Esophagus squamous epithelium (tissue), 5 donors: ENCODE results near the gene FAHD2A. TPM values are rescaled to one million over a fixed set of nuclear protein-coding genes. Genes with fewer than 3 reads are reported as not detected.

Experiments
- DNase-seq: peaks from one replicate; lab custom pipeline; 2025; lab: John Stamatoyannopoulos, UW
- H3K27ac ChIP-seq, 4 donors: fragments of 200-600 bp; sonication (generic); one replicate each; pipeline ENCODE4 v1.5.1; 2016 to 2019; ENCODE audit warnings: mild to moderate bottlenecking in 1 of 4
- H3K27me3 ChIP-seq, 4 donors: fragments of 200-600 bp; sonication (generic); 1 replicate in 3 of 4; 2 replicates in 1 of 4; pipeline versions ENCODE4 v1.5.1 to v1.6.0; 2017 to 2021; ENCODE audit warnings: antibody characterized with exemption in 1 of 4
- H3K36me3 ChIP-seq, 3 donors: fragments of 200-600 bp; sonication (generic); one replicate each; pipeline ENCODE4 v1.5.1; 2016 to 2019
- H3K4me1 ChIP-seq, 3 donors: fragments of 200-600 bp; sonication (generic); one replicate each; pipeline ENCODE4 v1.5.1; 2017 to 2019
- H3K4me3 ChIP-seq, 4 donors: fragments of 200-600 bp; sonication (generic); 1 replicate in 3 of 4; 2 replicates in 1 of 4; pipeline ENCODE4 v1.5.1; 2016 to 2019; ENCODE audit warnings: mild to moderate bottlenecking in 2 of 4, moderate library complexity in 1 of 4
- H3K9me3 ChIP-seq, 3 donors: fragments of 200-600 bp; sonication (generic); one replicate each; pipeline ENCODE4 v1.5.1; 2016 to 2019
- POLR2A ChIP-seq, 4 donors: fragments of 450-650 bp; IDR thresholded peaks; one replicate each; pipeline ENCODE4 v1.6.1; 2017; ENCODE audit warnings: antibody characterized with exemption in 4 of 4, mild to moderate bottlenecking in 4 of 4, moderate library complexity in 3 of 4
- WGBS, 2 donors: methylation state at CpG; one replicate each; pipeline ENCODE4 v1.1.5; 2018; 5-methylcytosine and 5-hydroxymethylcytosine counted together
- intact Hi-C: fragments of 100-400 bp; cut with DNase I; formaldehyde crosslinking; loops from one replicate; pipeline ENCODE4 v1.15.0; 2022
- total RNA-seq, 4 donors: library from RNA; depleted of rRNA; stranded (reverse); fragments of >200 nt; gene quantifications; one replicate each; pipeline ENCODE4 v1.1.0, GENCODE V29; 2016
- TF ChIP-seq, protein P1 (sequence below), 6 experiments: fragments of 450-650 bp in 4 of 6; fragments of 200-600 bp in 2 of 6; sonication (generic) in 2 of 6; IDR thresholded peaks; one replicate each; pipeline ENCODE4 v1.5.1; 2016 to 2019; ENCODE audit warnings: antibody characterized with exemption in 6 of 6, mild to moderate bottlenecking in 4 of 6, moderate library complexity in 4 of 6
- donor health status: DM: yes; HTN: yes; CAD: no.

The FAHD2A gene
- total RNA-seq, 4 donors from 2014 or later = 8.1 to 18.1 (median 13.7) TPM

DNA sequence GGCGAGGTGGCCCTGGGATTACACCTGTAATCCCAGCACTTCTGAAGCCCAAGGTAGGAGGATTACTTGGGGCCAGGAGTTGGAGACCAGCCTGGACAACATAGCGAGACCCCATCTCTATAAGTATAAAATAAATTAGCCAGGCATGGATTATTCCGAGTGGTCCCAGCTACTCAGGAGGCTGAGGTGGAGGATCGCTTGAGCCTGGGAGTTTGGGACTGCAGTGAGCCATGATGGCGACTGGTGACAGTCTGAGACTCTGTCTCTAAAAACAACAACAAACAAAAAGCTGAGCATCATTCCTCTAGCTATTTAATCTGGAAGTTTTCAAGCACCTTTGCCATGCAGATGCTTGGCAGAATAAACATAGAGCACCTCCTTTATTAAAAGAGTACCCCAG, 21.8 kb upstream of the FAHD2A start:
- Histone ChIP-seq H3K4me1 (peaks cover 6 to 21% (median 10%) of the 10 kb centered on the region in 3 donors), H3K27ac (no peak overlapping the region), H3K4me3 (no peak overlapping the region), H3K27me3 (no peaks in the 10 kb centered on the region), H3K9me3 (no peaks in the 10 kb centered on the region), H3K36me3 (peaks cover 0 to 10% (median 0%) of the 10 kb centered on the region in 3 donors)
- 77 to 82% methylated on average over 5 of the region's 5 CpGs for WGBS, 2 donors
- DNase-seq = no peak
- TF ChIP-seq, protein P1, sequence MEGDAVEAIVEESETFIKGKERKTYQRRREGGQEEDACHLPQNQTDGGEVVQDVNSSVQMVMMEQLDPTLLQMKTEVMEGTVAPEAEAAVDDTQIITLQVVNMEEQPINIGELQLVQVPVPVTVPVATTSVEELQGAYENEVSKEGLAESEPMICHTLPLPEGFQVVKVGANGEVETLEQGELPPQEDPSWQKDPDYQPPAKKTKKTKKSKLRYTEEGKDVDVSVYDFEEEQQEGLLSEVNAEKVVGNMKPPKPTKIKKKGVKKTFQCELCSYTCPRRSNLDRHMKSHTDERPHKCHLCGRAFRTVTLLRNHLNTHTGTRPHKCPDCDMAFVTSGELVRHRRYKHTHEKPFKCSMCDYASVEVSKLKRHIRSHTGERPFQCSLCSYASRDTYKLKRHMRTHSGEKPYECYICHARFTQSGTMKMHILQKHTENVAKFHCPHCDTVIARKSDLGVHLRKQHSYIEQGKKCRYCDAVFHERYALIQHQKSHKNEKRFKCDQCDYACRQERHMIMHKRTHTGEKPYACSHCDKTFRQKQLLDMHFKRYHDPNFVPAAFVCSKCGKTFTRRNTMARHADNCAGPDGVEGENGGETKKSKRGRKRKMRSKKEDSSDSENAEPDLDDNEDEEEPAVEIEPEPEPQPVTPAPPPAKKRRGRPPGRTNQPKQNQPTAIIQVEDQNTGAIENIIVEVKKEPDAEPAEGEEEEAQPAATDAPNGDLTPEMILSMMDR (IDR thresholded peaks at IDR 0.05) = no peak
- no peak for TF ChIP-seq POLR2A (IDR thresholded peaks at IDR 0.05)
- intact Hi-C loops = no loop called here

DNA sequence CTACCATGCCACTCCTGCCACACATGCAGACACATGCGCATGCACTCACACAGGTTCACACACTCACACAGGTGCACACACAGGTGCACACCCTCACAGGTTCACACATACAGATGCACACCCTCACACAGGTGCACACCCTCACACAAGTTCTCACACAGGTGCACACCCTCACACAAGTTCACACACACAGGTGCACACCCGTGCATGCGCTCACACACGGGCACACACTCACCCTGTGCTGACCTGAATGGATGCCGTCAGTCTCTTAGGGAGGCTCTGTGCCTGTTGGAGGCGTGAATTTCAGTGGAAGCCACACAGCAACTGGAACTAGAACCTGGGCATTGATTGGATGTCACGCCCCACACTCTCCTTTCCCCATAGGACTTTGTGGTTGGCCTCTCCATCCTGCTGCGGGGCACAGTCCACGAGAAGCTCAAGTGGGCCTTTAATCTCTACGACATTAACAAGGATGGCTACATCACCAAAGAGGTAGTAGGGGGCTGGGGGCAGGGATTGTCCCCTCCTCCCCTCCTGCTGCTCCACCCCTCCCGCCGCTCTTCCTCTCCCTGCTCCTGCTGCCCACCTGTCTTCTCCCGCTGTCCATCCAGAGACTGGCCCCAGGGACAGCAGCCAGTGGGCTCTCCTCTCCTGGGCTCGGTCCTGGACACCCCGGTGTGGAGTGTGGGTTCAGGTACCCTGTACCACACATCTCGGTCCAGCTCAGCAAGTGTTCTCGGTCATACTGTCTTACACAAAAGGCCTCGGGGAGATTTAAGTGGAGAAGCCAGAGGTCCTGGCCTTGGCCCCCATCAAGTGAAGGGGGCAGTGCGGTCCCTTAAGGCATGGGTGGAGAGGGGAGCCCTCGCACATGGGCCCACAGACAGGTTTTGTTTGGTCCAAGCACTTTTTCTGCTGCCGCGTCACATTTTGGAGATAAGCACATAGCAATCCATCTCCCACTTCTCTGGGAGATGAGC, 21.0 kb upstream of the FAHD2A start:
- Histone ChIP-seq H3K4me3 (no peak overlapping the region), H3K4me1 (peaks cover 6 to 29% (median 10%) of the 10 kb centered on the region in 3 donors), H3K27me3 (no peaks in the 10 kb centered on the region), H3K9me3 (no peaks in the 10 kb centered on the region), H3K27ac (no peak overlapping the region), H3K36me3 (peaks cover 0 to 9% (median 0%) of the 10 kb centered on the region in 3 donors)
- no peak for DNase-seq
- WGBS, 2 donors = 81 to 83% methylated on average over 14 to 22 of the region's 22 CpGs
- TF ChIP-seq, protein P1 (IDR thresholded peaks at IDR 0.05) = no peak
- no peak for TF ChIP-seq POLR2A (IDR thresholded peaks at IDR 0.05)
- intact Hi-C loops = no loop called here

DNA sequence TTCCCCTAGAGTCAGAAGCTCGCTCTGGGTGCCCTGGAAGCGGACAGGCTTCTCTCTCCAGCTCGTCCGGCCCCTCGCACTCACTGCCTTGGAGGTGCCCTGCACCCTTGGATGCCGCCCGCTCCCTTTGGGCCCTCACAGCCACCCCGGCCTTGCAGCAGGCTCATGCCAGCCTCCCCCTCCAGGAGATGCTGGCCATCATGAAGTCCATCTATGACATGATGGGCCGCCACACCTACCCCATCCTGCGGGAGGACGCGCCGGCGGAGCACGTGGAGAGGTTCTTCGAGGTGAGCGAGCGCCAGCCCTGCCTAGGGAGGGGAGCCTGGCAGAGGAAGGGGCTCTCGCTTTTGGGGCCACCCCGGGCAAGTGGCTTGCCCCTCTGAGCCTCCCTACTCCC, 20.3 kb upstream of the FAHD2A start:
- Histone ChIP-seq H3K36me3 (peaks cover 0 to 2% (median 0%) of the 10 kb centered on the region in 3 donors), H3K27me3 (no peaks in the 10 kb centered on the region), H3K4me3 (no peak overlapping the region), H3K4me1 (peaks cover 6 to 33% (median 10%) of the 10 kb centered on the region in 3 donors), H3K27ac (no peak overlapping the region), H3K9me3 (no peaks in the 10 kb centered on the region)
- no peak for DNase-seq
- WGBS, 2 donors = 91 to 92% methylated on average over 5 to 7 of the region's 20 CpGs
- TF ChIP-seq, protein P1 (IDR thresholded peaks at IDR 0.05) = no peak
- no peak for TF ChIP-seq POLR2A (IDR thresholded peaks at IDR 0.05)
- intact Hi-C loops = no loop called here

DNA sequence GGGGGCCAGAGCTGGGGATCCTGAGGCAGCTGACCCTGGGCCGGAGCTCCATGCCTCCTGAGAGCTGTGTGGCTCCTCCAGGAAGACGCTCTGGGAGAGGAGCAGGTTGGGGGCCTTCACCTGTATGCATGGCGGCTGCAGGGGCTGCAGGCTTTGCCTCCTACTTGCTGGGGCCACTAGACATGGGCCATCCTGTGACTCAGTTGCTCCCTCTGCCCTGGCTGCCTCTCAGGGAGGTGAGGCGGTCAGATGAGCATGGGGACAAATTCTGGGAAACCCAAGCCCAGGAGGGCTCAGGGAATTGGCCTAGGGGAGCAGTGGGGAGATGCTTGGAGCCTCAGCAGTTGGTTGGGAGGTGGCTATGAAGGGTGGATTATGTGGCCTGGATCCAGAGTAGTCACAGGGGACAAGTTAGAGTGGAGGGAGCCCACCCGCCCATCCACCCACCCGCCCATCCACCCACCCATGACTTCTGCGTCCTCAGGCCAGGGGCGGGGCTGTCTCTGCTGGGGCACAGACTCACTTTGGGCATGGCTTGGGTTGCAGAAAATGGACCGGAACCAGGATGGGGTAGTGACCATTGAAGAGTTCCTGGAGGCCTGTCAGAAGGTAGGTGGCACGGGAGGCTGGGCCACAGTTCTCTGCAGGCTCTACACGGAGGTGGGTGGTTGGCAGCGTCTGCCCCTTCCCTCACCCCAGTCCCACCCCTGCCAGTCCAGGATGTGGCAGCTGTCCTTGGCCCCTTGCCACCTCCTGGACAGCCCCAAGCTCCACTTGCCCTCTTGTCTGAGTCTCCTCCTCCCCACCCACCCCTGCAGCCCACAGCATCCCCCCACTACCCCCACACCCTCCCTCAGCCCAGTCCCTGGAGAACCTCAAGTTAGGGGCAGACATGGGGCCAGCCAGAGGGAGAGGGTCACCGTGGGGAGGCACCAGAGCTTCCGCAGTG, 19.5 kb upstream of the FAHD2A start:
- Histone ChIP-seq H3K36me3 (no peaks in the 10 kb centered on the region), H3K27me3 (peaks cover 0 to 1% (median 0%) of the 10 kb centered on the region in 4 donors), H3K27ac (no peak overlapping the region), H3K4me1 (peaks cover 6 to 33% (median 10%) of the 10 kb centered on the region in 3 donors), H3K4me3 (no peak overlapping the region), H3K9me3 (no peaks in the 10 kb centered on the region)
- TF ChIP-seq POLR2A (IDR thresholded peaks at IDR 0.05) = no peak
- TF ChIP-seq, protein P1 (IDR thresholded peaks at IDR 0.05) = no peak
- DNase-seq = no peak
- intact Hi-C loops = no loop called here
- 50 to 76% methylated on average over 2 to 5 of the region's 14 CpGs for WGBS, 2 donors
